Endothelial cell of umbilical vein (primary cell): ENCODE data around the gene ERO1A. TPM values are rescaled to one million over a fixed set of nuclear protein-coding genes. Genes with fewer than 3 reads are reported as not detected.

Experiments used
- BruUV-seq: library from RNA; stranded (reverse); fragments of 400-500 nt; replicated peaks from 2 replicates; lab custom pipeline; 2021; lab: Mats Ljungman, UMichigan
- CTCF ChIA-PET: fragments of 300-600, 350-600 bp; sonication (Branson Sonifier 250); formaldehyde crosslinking; loops from one replicate; lab custom pipeline; 2021; ENCODE audit warnings: antibody characterized with exemption, inconsistent platforms; lab: Charles Lee
- POLR2A ChIA-PET: fragments of 300-600, 350-600 bp; sonication (Branson Sonifier 250); formaldehyde crosslinking; loops from one replicate; lab custom pipeline; 2021; ENCODE audit warnings: antibody characterized with exemption, inconsistent platforms; lab: Charles Lee
- DNase-seq: peaks from one replicate; pipeline ENCODE4 v3.0.0-alpha.2; 2011; ENCODE audit warnings: low read depth, low spot score
- FAIRE-seq: peaks from 2 replicates; lab custom pipeline; 2011; peaks lifted over from hg19 to GRCh38; lab: Jason Lieb, UNC
- H2AFZ ChIP-seq: 2 replicates; pipeline ENCODE4 v1.6.0; 2012; ENCODE audit warnings: low read depth, low read length, control low read depth, inconsistent platforms
- H3K27ac ChIP-seq: 2 replicates; pipeline ENCODE4 v1.5.1; 2011; ENCODE audit warnings: low read depth, mild to moderate bottlenecking, control low read depth, low read length, moderate library complexity; ENCODE audit not compliant: insufficient read depth
- H3K27me3 ChIP-seq, 2 experiments: 2 replicates each; pipeline versions ENCODE4 v1.6.0 to v1.6.1; 2011; ENCODE audit warnings: low read length in 2 of 2, mixed read lengths in 1 of 2; ENCODE audit not compliant: control insufficient read depth in 2 of 2, insufficient read depth in 2 of 2
- H3K36me3 ChIP-seq, 2 experiments: 2 replicates in 1 of 2; 3 replicates in 1 of 2; pipeline ENCODE4 v1.5.1; 2011; ENCODE audit warnings: low read length in 2 of 2, mild to moderate bottlenecking in 1 of 2, moderate library complexity in 1 of 2; ENCODE audit not compliant: control insufficient read depth in 2 of 2, insufficient read depth in 2 of 2; ENCODE audit errors: extremely low read depth in 1 of 2
- H3K4me1 ChIP-seq: 3 replicates; pipeline ENCODE4 v1.5.1; 2011; ENCODE audit warnings: mild to moderate bottlenecking, low read length; ENCODE audit not compliant: control insufficient read depth, insufficient read depth; ENCODE audit errors: extremely low read depth
- H3K4me2 ChIP-seq: 2 replicates; pipeline ENCODE4 v1.6.1; 2011; ENCODE audit warnings: low read length, control low read depth, mixed read lengths; ENCODE audit not compliant: insufficient read depth
- H3K4me3 ChIP-seq, 3 experiments: fragments of 200-600 bp in 1 of 3; sonication (generic), shearing (Covaris generic) in 1 of 3; replicated peaks in 1 of 3; 2 replicates each; pipeline ENCODE4 v1.5.1; 2011 to 2016; ENCODE audit warnings: control low read depth in 3 of 3, low read length in 3 of 3, mild to moderate bottlenecking in 2 of 3, inconsistent platforms in 1 of 3, low read depth in 1 of 3, moderate library complexity in 1 of 3; ENCODE audit not compliant: insufficient read depth in 1 of 3
- H3K79me2 ChIP-seq: 2 replicates; pipeline ENCODE4 v1.6.0; 2012; ENCODE audit warnings: low read length, inconsistent platforms; ENCODE audit not compliant: control insufficient read depth, insufficient read depth
- H3K9ac ChIP-seq: replicated peaks from 2 replicates; pipeline ENCODE3; 2011; ENCODE audit warnings: low read length, control low read depth; ENCODE audit not compliant: insufficient read depth; ENCODE audit errors: extremely low read depth
- H3K9me1 ChIP-seq: replicated peaks from 3 replicates; pipeline ENCODE4 v1.6.0; 2011; ENCODE audit warnings: mild to moderate bottlenecking, low read length; ENCODE audit not compliant: control insufficient read depth, insufficient read depth; ENCODE audit errors: extremely low read depth
- H3K9me3 ChIP-seq: replicated peaks from 2 replicates; pipeline ENCODE4 v1.5.1; 2012; ENCODE audit warnings: low read length, inconsistent platforms; ENCODE audit not compliant: control insufficient read depth, insufficient read depth
- H4K20me1 ChIP-seq: replicated peaks from 2 replicates; pipeline ENCODE3; 2011; ENCODE audit warnings: mild to moderate bottlenecking, low read length; ENCODE audit not compliant: control insufficient read depth, insufficient read depth; ENCODE audit errors: extremely low read depth
- CTCF ChIP-seq, 2 donors: IDR thresholded peaks; 1 replicate in 1 of 2; 2 replicates in 1 of 2; pipeline ENCODE4 v1.5.1; 2011; ENCODE audit warnings: low read length in 2 of 2, mild to moderate bottlenecking in 2 of 2, moderate library complexity in 2 of 2, control low read depth in 1 of 2, inconsistent platforms in 1 of 2, low read depth in 1 of 2; ENCODE audit not compliant: insufficient read depth in 1 of 2; ENCODE audit errors: extremely low read depth in 1 of 2
- EZH2 ChIP-seq: IDR thresholded peaks from 2 replicates; pipeline ENCODE4 v1.6.1; 2012; ENCODE audit warnings: borderline replicate concordance, low read depth, mild to moderate bottlenecking, moderate library complexity, low read length, inconsistent platforms; ENCODE audit not compliant: severe bottlenecking
- FOS ChIP-seq: IDR thresholded peaks from 2 replicates; pipeline ENCODE4 v1.6.1; 2011; ENCODE audit warnings: mild to moderate bottlenecking, low read length, moderate library complexity, borderline replicate concordance; ENCODE audit not compliant: insufficient read depth
- GATA2 ChIP-seq: IDR thresholded peaks from 2 replicates; pipeline ENCODE4 v1.7.0; 2011; ENCODE audit warnings: low read depth, mild to moderate bottlenecking, moderate library complexity, mixed read lengths, low read length; ENCODE audit not compliant: insufficient read length, insufficient read depth
- JUN ChIP-seq: IDR thresholded peaks from 2 replicates; pipeline ENCODE4 v1.6.1; 2011; ENCODE audit warnings: borderline replicate concordance, low read depth; ENCODE audit not compliant: insufficient read length, insufficient read depth
- MAX ChIP-seq: IDR thresholded peaks from 2 replicates; pipeline ENCODE4 v1.6.1; 2011; ENCODE audit not compliant: insufficient read depth, insufficient read length
- MYC ChIP-seq: IDR thresholded peaks from one replicate; pipeline ENCODE4 v1.6.1; 2011; ENCODE audit warnings: mild to moderate bottlenecking, low read depth, low read length
- POLR2A ChIP-seq: IDR thresholded peaks from 2 replicates; pipeline ENCODE4 v1.6.1; 2012; ENCODE audit warnings: low read depth, mild to moderate bottlenecking, control low read depth, low read length
- POLR2AphosphoS5 ChIP-seq: IDR thresholded peaks from 2 replicates; pipeline ENCODE4 v1.6.1; 2012; ENCODE audit warnings: low read depth, mild to moderate bottlenecking, control low read depth, low read length, moderate library complexity; ENCODE audit not compliant: insufficient read depth
- dilution Hi-C: fragments of 300-500 bp; cut with MboI; formaldehyde crosslinking; loops from one replicate; pipeline ENCODE4 v1.15.0; 2019; ENCODE audit warnings: low sequenced_read_pairs; ENCODE audit not compliant: extremely low pct_ligation_motif_present
- intact Hi-C: fragments of 100-400 bp; cut with micrococcal nuclease; formaldehyde crosslinking; loops from one replicate; pipeline ENCODE4 v1.10.0; 2022
- polyA plus RNA-seq, 4 experiments: library from polyadenylated mRNA; depleted of rRNA in 3 of 4; stranded (reverse) in 3 of 4; unstranded in 1 of 4; fragments of >200 nt; gene quantifications; 2 replicates each; pipeline versions ENCODE4 v1.2.1 to v1.2.3, GENCODE V29; 2011 to 2012; ENCODE audit warnings: missing spikeins in 1 of 4
- total RNA-seq: library from RNA; stranded (reverse); gene quantifications from 2 replicates; pipeline ENCODE4 v1.2.3, GENCODE V29; 2021

Gene ERO1A
- total and polyA plus RNA-seq, 2 donors (not counting 3 experiments of a cell fraction or from before 2014, with no cell fraction given) = 20.7 to 71.4 TPM

GRCh38 chr14:52678591-52678990 lies 16.8 kb downstream of the ERO1A start:
- Histone ChIP-seq H3K9me1 (no peaks in the 10 kb centered on the region), H4K20me1 (no peaks in the 10 kb centered on the region), H3K4me3 (no peak overlapping the region), H3K4me1 (no peaks in the 10 kb centered on the region), H3K27ac (no peak overlapping the region), H3K9me3 (no peaks in the 10 kb centered on the region), H3K27me3 (no peaks in the 10 kb centered on the region), H3K79me2 (peaks cover 6% of the 10 kb centered on the region), H3K9ac (no peak overlapping the region), H2AFZ (no peak overlapping the region), H3K4me2 (no peak overlapping the region), H3K36me3 (peaks cover 2 to 10% of the 10 kb centered on the region in 2 experiments)
- BruUV-seq = no TSS peak
- FAIRE-seq (no peak), DNase-seq (no peak)
- ChIA-PET POLR2A (no interaction called here), CTCF (interaction anchor here (2.6 kb wide), 1 partner anchor 10 kb away, joined by 7 read pairs; no protein-coding TSS in a partner anchor)
- dilution Hi-C loops (no loop called here), intact Hi-C loops (no loop called here)
- TF ChIP-seq EZH2 = no peak
- peak in 1 of 2 donors; percentile 32 for TF ChIP-seq CTCF (IDR thresholded peaks at IDR 0.05; ENCODE audit: extremely low read depth in 1 of 2, insufficient read depth in 1 of 2, low read depth in 1 of 2, low read length in 2 of 2)
- TF ChIP-seq MYC = no peak

GRCh38 chr14:52663850-52664249 lies 31.5 kb downstream of the ERO1A start:
- Histone ChIP-seq H3K4me1 (no peaks in the 10 kb centered on the region), H4K20me1 (no peaks in the 10 kb centered on the region), H3K4me2 (no peak overlapping the region), H3K36me3 (peaks cover 0 to 4% of the 10 kb centered on the region in 2 experiments), H3K79me2 (no peaks in the 10 kb centered on the region), H3K4me3 (no peak overlapping the region), H3K9me1 (no peaks in the 10 kb centered on the region), H3K9me3 (no peaks in the 10 kb centered on the region), H2AFZ (no peak overlapping the region), H3K27me3 (no peaks in the 10 kb centered on the region), H3K9ac (no peak overlapping the region), H3K27ac (no peak overlapping the region)
- ChIA-PET POLR2A (no interaction called here), CTCF (no interaction called here)
- BruUV-seq = no TSS peak
- DNase-seq (no peak), FAIRE-seq (no peak)
- dilution Hi-C loops = no loop called here
- intact Hi-C loops = no loop called here
- TF ChIP-seq MAX (no peak), MYC (no peak), CTCF (IDR thresholded peaks at IDR 0.05; ENCODE audit: extremely low read depth in 1 of 2, insufficient read depth in 1 of 2, low read depth in 1 of 2, low read length in 2 of 2) (no peak), POLR2AphosphoS5 (no peak), GATA2 (no peak), POLR2A (no peak), FOS (no peak), EZH2 (no peak), JUN (no peak)
